GM23248 (cell line): ENCODE data around the gene SLC7A1. TPM values are rescaled to one million over a fixed set of nuclear protein-coding genes. Genes with fewer than 3 reads are reported as not detected.

Experiments
- DNase-seq: peaks from one replicate; pipeline ENCODE4 v3.0.0-alpha.2; 2015
- H2AFZ ChIP-seq: fragments of 200-600 bp; sonication (generic); 2 replicates; pipeline ENCODE4 v1.6.1; 2016; ENCODE audit warnings: antibody characterized with exemption
- H3F3A ChIP-seq: fragments of 200-600 bp; sonication (generic); 2 replicates; pipeline ENCODE4 v1.6.1; 2016; ENCODE audit warnings: mild to moderate bottlenecking, antibody characterized with exemption, mixed run types; ENCODE audit not compliant: insufficient read depth
- H3K27ac ChIP-seq: fragments of 200-600 bp; sonication (generic); 2 replicates; pipeline ENCODE4 v1.5.1; 2016; ENCODE audit warnings: mild to moderate bottlenecking
- H3K27me3 ChIP-seq: fragments of 200-600 bp; sonication (generic); replicated peaks from 2 replicates; pipeline ENCODE4 v1.6.1; 2016; ENCODE audit warnings: mild to moderate bottlenecking; ENCODE audit not compliant: insufficient read depth
- H3K36me3 ChIP-seq: fragments of 200-600 bp; sonication (generic); 2 replicates; pipeline ENCODE4 v1.6.1; 2016; ENCODE audit warnings: low read depth, mild to moderate bottlenecking
- H3K4me1 ChIP-seq: fragments of 200-600 bp; sonication (generic); 2 replicates; pipeline ENCODE4 v1.6.1; 2016; ENCODE audit warnings: mild to moderate bottlenecking; ENCODE audit not compliant: insufficient read depth
- H3K4me2 ChIP-seq: fragments of 200-600 bp; sonication (generic); one replicate; pipeline ENCODE4 v1.6.1; 2016; ENCODE audit warnings: mild to moderate bottlenecking; ENCODE audit not compliant: unreplicated experiment
- H3K4me3 ChIP-seq: fragments of 200-600 bp; sonication (generic); 2 replicates; pipeline ENCODE4 v1.5.1; 2016; ENCODE audit warnings: mild to moderate bottlenecking
- H3K79me2 ChIP-seq: fragments of 200-600 bp; sonication (generic); 2 replicates; pipeline ENCODE4 v1.6.1; 2016; ENCODE audit warnings: mild to moderate bottlenecking; ENCODE audit not compliant: insufficient read depth
- H3K9ac ChIP-seq: fragments of 200-600 bp; sonication (generic); 2 replicates; pipeline ENCODE4 v1.6.1; 2016; ENCODE audit warnings: mild to moderate bottlenecking
- H3K9me2 ChIP-seq: fragments of 200-600 bp; sonication (generic); 2 replicates; pipeline ENCODE4 v1.6.1; 2016; ENCODE audit warnings: mixed run types, mild to moderate bottlenecking, moderate library complexity; ENCODE audit not compliant: insufficient read depth
- H3K9me3 ChIP-seq: fragments of 200-600 bp; sonication (generic); one replicate; pipeline ENCODE4 v1.6.1; 2017; ENCODE audit warnings: low read depth
- H4K20me1 ChIP-seq: fragments of 200-600 bp; sonication (generic); 2 replicates; pipeline ENCODE4 v1.6.0; 2016; ENCODE audit not compliant: insufficient read depth
- EZH2 ChIP-seq: fragments of 200-600 bp; sonication (generic); IDR thresholded peaks from 2 replicates; pipeline ENCODE4 v1.6.1; 2018; ENCODE audit warnings: antibody characterized with exemption, mild to moderate bottlenecking; ENCODE audit not compliant: insufficient read depth, poor library complexity, severe bottlenecking
- EZH2phosphoT487 ChIP-seq: fragments of 200-600 bp; sonication (generic); IDR thresholded peaks from 2 replicates; pipeline ENCODE4 v1.6.1; 2018; ENCODE audit warnings: antibody characterized with exemption, moderate library complexity, mild to moderate bottlenecking, low read depth; ENCODE audit not compliant: insufficient read depth
- WGBS, 2 experiments: methylation state at CpG; one replicate each; pipeline ENCODE4 v1.1.6; 2015 to 2017; ENCODE audit warnings: low lambda C conversion rate in 2 of 2, low coverage in 1 of 2; ENCODE audit errors: missing lambda C conversion rate in 2 of 2; 5-methylcytosine and 5-hydroxymethylcytosine counted together
- in situ Hi-C: fragments of 300-500 bp; cut with MboI; formaldehyde crosslinking; loops from 2 replicates; pipeline ENCODE4 v1.15.0; 2020
- polyA plus RNA-seq: library from polyadenylated mRNA; unstranded; fragments of >200 nt; fragmentation: Nextera tagmentation; extraction: Ambion mirVana; gene quantifications from 2 replicates; pipeline ENCODE4 v1.2.1, GENCODE V29; 2016
- total RNA-seq: library from RNA; depleted of rRNA; stranded (reverse); fragments of >200 nt; shearing (Covaris generic); gene quantifications from 2 replicates; pipeline ENCODE4 v1.2.3, GENCODE V29; 2014

The SLC7A1 gene
- total and polyA plus RNA-seq, 2 experiments from 2014 or later, result 34.7 to 38.6 TPM

GRCh38 chr13:29497137-29497654, 98.3 kb downstream of the SLC7A1 start:
- DNase-seq, result no peak
- Histone ChIP-seq H3F3A (no peaks in the 10 kb centered on the region), H3K4me2 (no peak overlapping the region), H3K9me2 (no peaks in the 10 kb centered on the region), H3K4me3 (no peak overlapping the region), H3K27ac (no peak overlapping the region), H2AFZ (no peak overlapping the region), H3K36me3 (no peaks in the 10 kb centered on the region), H3K9ac (no peak overlapping the region), H3K9me3 (no peaks in the 10 kb centered on the region), H3K79me2 (no peaks in the 10 kb centered on the region), H4K20me1 (no peaks in the 10 kb centered on the region), H3K27me3 (no peaks in the 10 kb centered on the region), H3K4me1 (no peaks in the 10 kb centered on the region)
- in situ Hi-C loops, result no loop called here
- TF ChIP-seq EZH2 (no peak), EZH2phosphoT487 (no peak)
- 50 to 51% methylated on average over 13 to 15 of the region's 15 CpGs for WGBS, 2 experiments

GRCh38 chr13:29496241-29496712, 99.2 kb downstream of the SLC7A1 start:
- Histone ChIP-seq H3F3A (no peaks in the 10 kb centered on the region), H3K4me2 (no peak overlapping the region), H3K9ac (no peak overlapping the region), H3K9me2 (no peaks in the 10 kb centered on the region), H3K27me3 (no peaks in the 10 kb centered on the region), H3K79me2 (no peaks in the 10 kb centered on the region), H3K27ac (no peak overlapping the region), H4K20me1 (no peaks in the 10 kb centered on the region), H3K4me1 (no peaks in the 10 kb centered on the region), H2AFZ (no peak overlapping the region), H3K36me3 (no peaks in the 10 kb centered on the region), H3K9me3 (no peaks in the 10 kb centered on the region), H3K4me3 (no peak overlapping the region)
- in situ Hi-C loops, result no loop called here
- no peak for DNase-seq
- TF ChIP-seq EZH2phosphoT487 (no peak), EZH2 (no peak)
- WGBS, 2 experiments, result 87 to 90% methylated on average over 9 of the region's 9 CpGs

- WGBS, 2 experiments, result 88 to 93% methylated on average over 8 of the region's 8 CpGs
These were observed 101.0 kb downstream of the SLC7A1 start for GRCh38 chr13:29494520-29494919.

GRCh38 chr13:29493796-29494195, 101.7 kb downstream of the SLC7A1 start:
- Histone ChIP-seq H3K9me3 (no peaks in the 10 kb centered on the region), H4K20me1 (no peaks in the 10 kb centered on the region), H3K9me2 (no peaks in the 10 kb centered on the region), H3K4me3 (no peak overlapping the region), H3F3A (no peaks in the 10 kb centered on the region), H2AFZ (no peak overlapping the region), H3K27me3 (no peaks in the 10 kb centered on the region), H3K9ac (no peak overlapping the region), H3K27ac (no peak overlapping the region), H3K79me2 (no peaks in the 10 kb centered on the region), H3K4me1 (no peaks in the 10 kb centered on the region), H3K4me2 (no peak overlapping the region), H3K36me3 (no peaks in the 10 kb centered on the region)
- TF ChIP-seq EZH2phosphoT487, result no peak
- no peak for TF ChIP-seq EZH2
- no peak for DNase-seq
- in situ Hi-C loops, result no loop called here
- WGBS, 2 experiments, result 62 to 63% methylated on average over 4 of the region's 4 CpGs

More at GRCh38 chr13:29494520-29494919, 101.0 kb downstream of the SLC7A1 start:
- in situ Hi-C loops, result no loop called here
- H3K36me3 ChIP-seq, result no peaks in the 10 kb centered on the region
- H3K4me1 ChIP-seq, result no peaks in the 10 kb centered on the region
- no peak overlapping the region for H3K27ac ChIP-seq
- no peak for TF ChIP-seq EZH2
- H3K27me3 ChIP-seq, result no peaks in the 10 kb centered on the region
- H3K79me2 ChIP-seq, result no peaks in the 10 kb centered on the region
- H3K9ac ChIP-seq, result no peak overlapping the region
- H3K4me2 ChIP-seq, result no peak overlapping the region
- no peak for DNase-seq
- no peaks in the 10 kb centered on the region for H3K9me2 ChIP-seq
- no peak overlapping the region for H3K4me3 ChIP-seq
- no peak overlapping the region for H2AFZ ChIP-seq
- no peaks in the 10 kb centered on the region for H3F3A ChIP-seq
- no peaks in the 10 kb centered on the region for H3K9me3 ChIP-seq
- no peaks in the 10 kb centered on the region for H4K20me1 ChIP-seq

GRCh38 chr13:29491248-29491647, 104.2 kb downstream of the SLC7A1 start:
- H3K4me1 ChIP-seq, result no peaks in the 10 kb centered on the region
- H3K27me3 ChIP-seq, result no peaks in the 10 kb centered on the region
- H3K9me3 ChIP-seq, result no peaks in the 10 kb centered on the region
- no peak overlapping the region for H2AFZ ChIP-seq
- no peak for DNase-seq
- TF ChIP-seq EZH2, result no peak
- no peak for TF ChIP-seq EZH2phosphoT487
- in situ Hi-C loops, result no loop called here
- no peak overlapping the region for H3K4me2 ChIP-seq
- no peak overlapping the region for H3K9ac ChIP-seq
- no peaks in the 10 kb centered on the region for H3K36me3 ChIP-seq
- no peaks in the 10 kb centered on the region for H3K9me2 ChIP-seq
- H3F3A ChIP-seq, result no peaks in the 10 kb centered on the region
- no peaks in the 10 kb centered on the region for H3K79me2 ChIP-seq
- no peak overlapping the region for H3K4me3 ChIP-seq
- H4K20me1 ChIP-seq, result no peaks in the 10 kb centered on the region
- H3K27ac ChIP-seq, result no peak overlapping the region
- WGBS, 2 experiments, result 63 to 68% methylated on average over 2 of the region's 2 CpGs
